Upper lobe of left lung (tissue), 4 donors: Measurements from ENCODE around the gene CACNA2D2.

Experiments
- EP300 ChIP-seq, 4 donors: sonication (generic); formaldehyde crosslinking; IDR thresholded peaks; one replicate each; pipeline ENCODE4 v1.5.1; 2017; ENCODE audit warnings: antibody characterized with exemption in 4 of 4, control low read depth in 2 of 4
- POLR2A ChIP-seq, 4 donors: fragments of 450-650 bp; IDR thresholded peaks; one replicate each; pipeline ENCODE4 v1.5.1; 2016 to 2017; ENCODE audit warnings: antibody characterized with exemption in 4 of 4, mild to moderate bottlenecking in 2 of 4
- POLR2AphosphoS5 ChIP-seq, 2 donors: sonication (generic); formaldehyde crosslinking; IDR thresholded peaks; one replicate each; pipeline ENCODE4 v1.5.1; 2017; ENCODE audit warnings: antibody characterized with exemption in 2 of 2
- TF ChIP-seq, protein P1 (sequence below), 6 experiments: fragments of 450-650 bp in 4 of 6; fragments of 200-600 bp in 2 of 6; sonication (generic) in 2 of 6; IDR thresholded peaks; one replicate each; pipeline ENCODE4 v1.5.1; 2016 to 2019; ENCODE audit warnings: antibody characterized with exemption in 6 of 6

DNA sequence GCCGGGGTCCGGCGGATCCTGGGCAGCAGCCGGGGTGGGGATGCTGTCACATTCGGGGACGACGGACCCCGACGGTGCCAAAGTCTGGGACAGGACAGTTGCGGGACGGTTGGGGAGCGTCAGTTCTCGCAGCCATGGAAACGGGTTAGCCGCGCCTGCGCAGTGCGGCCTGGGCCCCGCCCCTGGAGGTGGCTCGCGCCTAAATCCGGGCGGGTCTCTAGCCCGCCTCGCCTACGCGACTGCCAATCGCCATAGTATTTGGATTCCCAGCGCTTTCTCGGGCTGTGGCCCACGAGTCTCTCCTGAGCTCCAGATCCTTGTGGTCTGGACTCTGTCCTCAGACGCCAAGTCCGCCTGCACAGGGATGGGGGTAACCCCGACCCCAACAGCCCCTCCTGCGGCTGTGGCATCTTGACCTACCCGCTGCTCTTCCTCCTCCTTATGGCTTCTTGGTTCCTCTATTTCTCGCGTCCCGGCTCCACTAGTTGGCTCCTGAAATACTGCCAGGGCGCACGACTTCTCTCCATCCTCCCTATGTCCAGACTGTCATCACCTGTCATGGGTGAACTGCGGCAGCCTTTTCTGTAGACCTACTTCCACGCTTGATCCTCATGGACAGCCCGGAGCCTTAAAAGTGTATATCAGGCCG lies 157.7 kb downstream of the CACNA2D2 start, which contains the start of gene ZMYND10:
- TF ChIP-seq, protein P1, sequence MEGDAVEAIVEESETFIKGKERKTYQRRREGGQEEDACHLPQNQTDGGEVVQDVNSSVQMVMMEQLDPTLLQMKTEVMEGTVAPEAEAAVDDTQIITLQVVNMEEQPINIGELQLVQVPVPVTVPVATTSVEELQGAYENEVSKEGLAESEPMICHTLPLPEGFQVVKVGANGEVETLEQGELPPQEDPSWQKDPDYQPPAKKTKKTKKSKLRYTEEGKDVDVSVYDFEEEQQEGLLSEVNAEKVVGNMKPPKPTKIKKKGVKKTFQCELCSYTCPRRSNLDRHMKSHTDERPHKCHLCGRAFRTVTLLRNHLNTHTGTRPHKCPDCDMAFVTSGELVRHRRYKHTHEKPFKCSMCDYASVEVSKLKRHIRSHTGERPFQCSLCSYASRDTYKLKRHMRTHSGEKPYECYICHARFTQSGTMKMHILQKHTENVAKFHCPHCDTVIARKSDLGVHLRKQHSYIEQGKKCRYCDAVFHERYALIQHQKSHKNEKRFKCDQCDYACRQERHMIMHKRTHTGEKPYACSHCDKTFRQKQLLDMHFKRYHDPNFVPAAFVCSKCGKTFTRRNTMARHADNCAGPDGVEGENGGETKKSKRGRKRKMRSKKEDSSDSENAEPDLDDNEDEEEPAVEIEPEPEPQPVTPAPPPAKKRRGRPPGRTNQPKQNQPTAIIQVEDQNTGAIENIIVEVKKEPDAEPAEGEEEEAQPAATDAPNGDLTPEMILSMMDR (IDR thresholded peaks at IDR 0.05): no peak
- TF ChIP-seq POLR2A (IDR thresholded peaks at IDR 0.05): peak in 1 of 4 donors; percentile 33
- no peak for TF ChIP-seq POLR2AphosphoS5 (IDR thresholded peaks at IDR 0.05)
- no peak for TF ChIP-seq EP300 (IDR thresholded peaks at IDR 0.05)
